Ovary (tissue), 10 donors: ENCODE measurements around the gene LHFPL5. TPM values are rescaled to one million over a fixed set of nuclear protein-coding genes. Genes with fewer than 3 reads are reported as not detected.

Experiments used
- DNase-seq, 5 donors: peaks; one replicate each; pipeline ENCODE4 v3.0.0-alpha.2; 2019 to 2020
- H3K27ac ChIP-seq, 2 donors: fragments of 200-600 bp; one replicate each; pipeline versions ENCODE4 v1.5.1 to v1.8.0; 2019 to 2022
- H3K27me3 ChIP-seq: fragments of 200-600 bp; one replicate; pipeline ENCODE4 v1.8.0; 2022
- H3K36me3 ChIP-seq: fragments of 200-600 bp; sonication (generic); one replicate; pipeline ENCODE4 v1.5.1; 2019
- H3K4me1 ChIP-seq: one replicate; pipeline ENCODE4 v1.8.1; 2013; ENCODE audit warnings: mild to moderate bottlenecking, moderate library complexity; ENCODE audit not compliant: insufficient read depth
- H3K4me3 ChIP-seq: fragments of 200-600 bp; sonication (generic); one replicate; pipeline ENCODE4 v1.5.1; 2017
- H3K9me3 ChIP-seq, 2 donors: fragments of 200-600 bp in 1 of 2; sonication (generic) in 1 of 2; one replicate each; pipeline versions ENCODE4 v1.5.1 to v1.8.1; 2013 to 2019; ENCODE audit warnings: mild to moderate bottlenecking in 1 of 2, moderate library complexity in 1 of 2
- EP300 ChIP-seq: sonication (generic); formaldehyde crosslinking; IDR thresholded peaks from one replicate; pipeline ENCODE4 v1.6.1; 2017; ENCODE audit warnings: antibody characterized with exemption
- POLR2A ChIP-seq: fragments of 450-650 bp; IDR thresholded peaks from one replicate; pipeline ENCODE4 v1.6.1; 2017; ENCODE audit warnings: antibody characterized with exemption, mild to moderate bottlenecking, moderate library complexity
- WGBS, 3 donors: extraction: QIAGEN DNeasy Blood & Tissue Kit in 1 of 3; methylation state at CpG; one replicate each; pipeline versions ENCODE4 v1.1.5 to v1.1.7; 2013 to 2017; 5-methylcytosine and 5-hydroxymethylcytosine counted together
- intact Hi-C, 4 donors: fragments of 100-400 bp; cut with DNase I; formaldehyde crosslinking; loops; one replicate each; pipeline versions ENCODE4 v1.11.0 to v1.15.1; 2022 to 2023
- long read RNA-seq, 3 donors: library from polyadenylated mRNA in 2 of 3; unstranded in 2 of 3; transcript quantifications; one replicate each; pipeline ENCODE4 v2.0.0 and lab custom pipeline, GENCODE V29; 2021 to 2026
- polyA plus RNA-seq, 2 donors: library from polyadenylated mRNA; stranded (reverse); fragments of 200-250 nt in 1 of 2; fragments of 350-450 nt in 1 of 2; fragmentation: Illumina TruSeq in 1 of 2; extraction: RNeasy Lipid Tissue Mini Kit (QIAGEN cat#74804) in 1 of 2; gene quantifications; one replicate each; pipeline ENCODE4 v1.2.3, GENCODE V29; 2013 to 2014
- total RNA-seq, 7 donors: library from RNA; depleted of rRNA in 2 of 7; stranded (reverse); fragments of >200 nt in 2 of 7; fragmentation: NEBNext Ultra II Directional in 3 of 7; extraction: Animal tissue kit (Norgen Biotek cat#: 25700) in 3 of 7; gene quantifications; one replicate each; pipeline versions ENCODE4 v1.1.0 to v1.2.4, GENCODE V29; 2016 to 2023
- TF ChIP-seq, protein P1 (sequence below), 3 donors: fragments of 450-650 bp in 2 of 3; fragments of 200-600 bp in 1 of 3; IDR thresholded peaks; one replicate each; pipeline versions ENCODE4 v1.5.1 to v1.8.0; 2016 to 2022; ENCODE audit warnings: antibody characterized with exemption in 3 of 3, mild to moderate bottlenecking in 1 of 3
- donor health status: DM: no; HTN: no; CAD: no; lungs with moderate emphysema.
- donor health status: DM: no; HTN: no; CAD: no.
- donor health status: Bipolar disorder and iron deficiency.
- donor health status: DM: yes; HTN: yes; CAD: no.
- donor health status: DM: no; HTN: no; CAD: no.
- donor health status: DM: yes; HTN: yes; CAD: no.

Gene LHFPL5
- total RNA-seq (not detected), polyA plus RNA-seq (not detected)
- long read RNA-seq, donor 1: 0 reads
- long read RNA-seq, donor 2, partial matches to known transcripts: 103 of 103 reads
- long read RNA-seq, donor 2, other reads (novel, unspliced or antisense): 0 of 103 reads
- long read RNA-seq, donor 3: 0 reads

DNA sequence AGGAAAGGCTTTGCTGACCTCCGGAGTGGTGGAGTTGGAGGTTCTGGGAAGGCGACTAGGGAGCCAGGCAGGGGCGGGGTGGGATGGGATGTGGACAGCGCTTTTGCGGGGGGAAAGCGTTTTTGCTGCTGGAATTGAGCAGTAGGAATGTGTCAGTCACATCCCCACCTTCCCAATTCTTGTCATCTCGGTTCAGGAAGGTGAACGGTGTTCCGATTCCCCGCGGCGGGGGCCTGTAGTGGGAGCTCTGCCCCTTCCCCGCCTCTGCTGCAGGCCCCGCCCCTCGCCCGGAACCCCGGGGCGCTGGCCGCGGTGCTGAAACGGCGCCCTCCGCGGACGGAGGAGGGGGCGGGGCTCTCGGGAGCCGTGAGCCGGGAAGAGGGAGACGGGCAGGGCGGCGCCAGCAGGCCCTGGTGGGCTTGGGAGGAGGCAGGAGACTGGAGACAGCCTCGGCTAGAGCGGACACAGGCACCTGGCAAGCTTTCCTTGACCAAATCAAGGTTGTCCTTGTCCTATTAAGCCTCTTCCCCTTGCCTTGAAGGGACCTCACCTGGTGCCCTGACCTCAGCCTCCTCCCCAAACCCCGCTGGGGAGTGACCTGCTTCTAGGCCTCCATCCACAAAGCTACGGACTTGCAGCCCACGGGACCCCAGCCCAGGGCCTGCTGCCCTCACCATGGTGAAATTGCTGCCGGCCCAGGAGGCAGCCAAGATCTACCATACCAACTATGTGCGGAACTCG, at the start of gene LHFPL5:
Gene LHFPL5, plus strand, starts transcription at position 357 of the 741 bp plus-strand sequence. Its CDS starts 319 bp downstream, at position 676.
- Histone ChIP-seq H3K9me3 (no peaks in the 10 kb centered on the region), H3K4me3 (no peak within 1 kb of the TSS), H3K4me1 (peaks cover 2% of the 10 kb centered on the region), H3K36me3 (no peaks in the 10 kb centered on the region), H3K27me3 (no peaks in the 10 kb centered on the region), H3K27ac (no peak within 1 kb of the TSS)
- WGBS, 3 donors: 9 to 13% (median 12%) methylated on average over 32 to 40 of the region's 40 CpGs
- no peak for TF ChIP-seq POLR2A
- TF ChIP-seq, protein P1, sequence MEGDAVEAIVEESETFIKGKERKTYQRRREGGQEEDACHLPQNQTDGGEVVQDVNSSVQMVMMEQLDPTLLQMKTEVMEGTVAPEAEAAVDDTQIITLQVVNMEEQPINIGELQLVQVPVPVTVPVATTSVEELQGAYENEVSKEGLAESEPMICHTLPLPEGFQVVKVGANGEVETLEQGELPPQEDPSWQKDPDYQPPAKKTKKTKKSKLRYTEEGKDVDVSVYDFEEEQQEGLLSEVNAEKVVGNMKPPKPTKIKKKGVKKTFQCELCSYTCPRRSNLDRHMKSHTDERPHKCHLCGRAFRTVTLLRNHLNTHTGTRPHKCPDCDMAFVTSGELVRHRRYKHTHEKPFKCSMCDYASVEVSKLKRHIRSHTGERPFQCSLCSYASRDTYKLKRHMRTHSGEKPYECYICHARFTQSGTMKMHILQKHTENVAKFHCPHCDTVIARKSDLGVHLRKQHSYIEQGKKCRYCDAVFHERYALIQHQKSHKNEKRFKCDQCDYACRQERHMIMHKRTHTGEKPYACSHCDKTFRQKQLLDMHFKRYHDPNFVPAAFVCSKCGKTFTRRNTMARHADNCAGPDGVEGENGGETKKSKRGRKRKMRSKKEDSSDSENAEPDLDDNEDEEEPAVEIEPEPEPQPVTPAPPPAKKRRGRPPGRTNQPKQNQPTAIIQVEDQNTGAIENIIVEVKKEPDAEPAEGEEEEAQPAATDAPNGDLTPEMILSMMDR (IDR thresholded peaks at IDR 0.05): no peak
- no peak for TF ChIP-seq EP300
- peak in 4 of 5 donors; percentile 15 to 71 (median 56) for DNase-seq
- intact Hi-C loops: no loop called here

DNA sequence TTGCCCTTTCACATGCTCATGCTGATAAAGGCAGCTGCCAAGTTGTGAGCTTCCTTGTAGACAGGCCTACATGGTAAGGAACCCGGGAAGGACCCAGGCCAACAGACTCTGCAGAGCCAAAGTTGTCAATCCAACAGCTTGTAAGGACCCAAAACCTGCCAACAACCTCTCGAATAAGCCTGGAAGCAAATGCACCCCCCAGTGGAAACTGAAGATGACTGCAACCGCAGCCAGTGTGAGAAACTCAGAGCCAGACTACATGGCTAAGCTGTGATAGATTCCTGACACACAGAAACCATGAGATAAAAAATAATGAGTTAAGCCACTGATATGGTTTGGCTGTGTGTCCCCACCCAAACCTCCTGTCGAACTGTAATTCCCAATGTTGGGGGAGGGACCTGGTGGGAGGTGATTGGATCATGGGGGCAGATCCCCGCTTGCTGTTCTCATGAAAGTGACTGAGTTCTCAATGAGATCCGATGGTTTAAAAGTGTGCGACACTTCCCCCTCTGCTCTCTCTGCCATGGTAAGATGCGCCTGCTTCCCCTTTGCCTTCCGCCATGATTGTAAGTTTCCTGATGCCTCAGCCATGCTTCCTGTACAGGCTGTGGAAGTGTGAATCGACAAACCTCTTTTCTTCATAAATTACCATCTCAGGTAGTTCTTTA, 47.6 kb upstream of the LHFPL5 start:
- no peak overlapping the region for H3K27ac ChIP-seq

DNA sequence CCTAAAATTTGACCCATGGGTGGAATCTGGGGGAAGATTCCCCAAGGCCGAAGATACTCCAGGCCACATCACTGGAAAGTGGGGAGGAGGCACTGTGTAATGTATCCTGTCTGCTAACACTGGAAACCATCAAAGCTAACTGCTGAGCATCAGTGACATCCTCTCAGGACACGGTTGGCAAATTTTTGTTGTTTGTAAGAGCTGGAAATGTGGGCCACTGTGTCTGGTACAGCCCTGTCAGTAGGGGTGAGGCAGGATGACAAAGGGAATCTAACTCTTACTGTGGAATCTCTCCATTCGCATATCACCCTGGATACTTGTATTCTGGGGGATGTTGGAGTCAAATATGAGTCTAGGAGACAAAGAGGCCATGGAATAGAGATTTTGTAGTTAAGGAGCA, 45.7 kb upstream of the LHFPL5 start:
- Histone ChIP-seq H3K4me1 (no peaks in the 10 kb centered on the region), H3K27ac (no peak overlapping the region), H3K4me3 (no peak overlapping the region), H3K27me3 (no peaks in the 10 kb centered on the region), H3K9me3 (no peaks in the 10 kb centered on the region), H3K36me3 (no peaks in the 10 kb centered on the region)
- 38 to 62% (median 54%) methylated on average over 3 of the region's 3 CpGs for whole genome bisulfite sequencing, 3 donors
- DNase-seq: no peak
- intact Hi-C loops: loop anchor here in 1 of 4 donors (5.0 kb wide), 1 partner anchor 1773 kb away; no protein-coding TSS in a partner anchor
- TF ChIP-seq, protein P1 (IDR thresholded peaks at IDR 0.05): no peak
- TF ChIP-seq POLR2A (no peak), EP300 (no peak)

More for the DNA sequence above, 47.6 kb upstream of the LHFPL5 start:
- DNase-seq: no peak
- no peaks in the 10 kb centered on the region for H3K27me3 ChIP-seq
- H3K4me1 ChIP-seq: no peaks in the 10 kb centered on the region
- H3K9me3 ChIP-seq: no peaks in the 10 kb centered on the region
- intact Hi-C loops: loop anchor here in 1 of 4 donors (5.0 kb wide), 1 partner anchor 1775 kb away; no protein-coding TSS in a partner anchor
- TF ChIP-seq EP300 (no peak), POLR2A (no peak)
- TF ChIP-seq, protein P1 (IDR thresholded peaks at IDR 0.05): no peak
- H3K36me3 ChIP-seq: no peaks in the 10 kb centered on the region
- no peak overlapping the region for H3K4me3 ChIP-seq
- WGBS, 3 donors: 57 to 62% (median 58%) methylated on average over 10 of the region's 10 CpGs

DNA sequence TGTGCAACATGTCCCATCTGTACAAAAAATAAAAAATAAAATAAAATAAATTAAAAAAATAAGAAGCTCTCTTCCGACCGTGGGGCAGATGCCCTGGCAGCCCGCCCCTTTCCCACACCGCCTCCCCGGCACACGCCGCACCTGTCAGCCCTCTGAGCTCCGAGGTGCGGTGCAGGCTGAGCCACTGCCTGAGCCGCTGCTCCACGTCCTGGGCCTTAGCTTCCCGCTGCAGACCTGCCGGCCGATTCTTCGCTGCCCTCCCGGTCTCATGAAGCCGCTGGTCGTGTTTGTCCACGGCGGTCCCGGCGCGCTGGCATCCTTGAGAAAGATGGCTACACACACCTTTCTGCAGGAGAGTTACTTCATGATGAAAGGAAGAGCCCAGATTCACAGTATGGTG, 39.4 kb upstream of the LHFPL5 start:
- H3K36me3 ChIP-seq: no peaks in the 10 kb centered on the region
- WGBS, 3 donors: 44 to 88% (median 84%) methylated on average over 23 of the region's 23 CpGs
- no peak for TF ChIP-seq EP300
- TF ChIP-seq POLR2A: no peak
- TF ChIP-seq, protein P1 (IDR thresholded peaks at IDR 0.05): no peak

More for the DNA sequence above, 39.4 kb upstream of the LHFPL5 start:
- no peak overlapping the region for H3K27ac ChIP-seq
- intact Hi-C loops: no loop called here
- H3K4me3 ChIP-seq: no peak overlapping the region
- DNase-seq: no peak
- no peaks in the 10 kb centered on the region for H3K4me1 ChIP-seq
- no peaks in the 10 kb centered on the region for H3K9me3 ChIP-seq
- H3K27me3 ChIP-seq: no peaks in the 10 kb centered on the region
